ENCODE data around the gene CACNA1C.

GRCh38 chr12:2586156-2587038 lies 533.6 kb downstream of the CACNA1C start:
- no peak for TF ChIP-seq POLR2A (IDR thresholded peaks at IDR 0.05)
- TF ChIP-seq, protein P1, sequence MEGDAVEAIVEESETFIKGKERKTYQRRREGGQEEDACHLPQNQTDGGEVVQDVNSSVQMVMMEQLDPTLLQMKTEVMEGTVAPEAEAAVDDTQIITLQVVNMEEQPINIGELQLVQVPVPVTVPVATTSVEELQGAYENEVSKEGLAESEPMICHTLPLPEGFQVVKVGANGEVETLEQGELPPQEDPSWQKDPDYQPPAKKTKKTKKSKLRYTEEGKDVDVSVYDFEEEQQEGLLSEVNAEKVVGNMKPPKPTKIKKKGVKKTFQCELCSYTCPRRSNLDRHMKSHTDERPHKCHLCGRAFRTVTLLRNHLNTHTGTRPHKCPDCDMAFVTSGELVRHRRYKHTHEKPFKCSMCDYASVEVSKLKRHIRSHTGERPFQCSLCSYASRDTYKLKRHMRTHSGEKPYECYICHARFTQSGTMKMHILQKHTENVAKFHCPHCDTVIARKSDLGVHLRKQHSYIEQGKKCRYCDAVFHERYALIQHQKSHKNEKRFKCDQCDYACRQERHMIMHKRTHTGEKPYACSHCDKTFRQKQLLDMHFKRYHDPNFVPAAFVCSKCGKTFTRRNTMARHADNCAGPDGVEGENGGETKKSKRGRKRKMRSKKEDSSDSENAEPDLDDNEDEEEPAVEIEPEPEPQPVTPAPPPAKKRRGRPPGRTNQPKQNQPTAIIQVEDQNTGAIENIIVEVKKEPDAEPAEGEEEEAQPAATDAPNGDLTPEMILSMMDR (IDR thresholded peaks at IDR 0.05): no peak

All from upper lobe of left lung (tissue), 4 donors.